Keratinocyte (primary cell): ENCODE results near the gene TMEM161A. TPM values are rescaled to one million over a fixed set of nuclear protein-coding genes. Genes with fewer than 3 reads are reported as not detected.

Source experiments
- DNase-seq: peaks from one replicate; pipeline ENCODE4 v3.0.0-alpha.2; 2011; ENCODE audit warnings: low read depth, missing footprints, low spot score
- FAIRE-seq: peaks from 2 replicates; lab custom pipeline; 2011; peaks lifted over from hg19 to GRCh38; lab: Jason Lieb, UNC
- H2AFZ ChIP-seq: 2 replicates; pipeline ENCODE4 v1.6.0; 2012; ENCODE audit warnings: low read length, control low read depth, inconsistent platforms; ENCODE audit not compliant: control insufficient read depth
- H3K27ac ChIP-seq: 2 replicates; pipeline ENCODE4 v1.5.1; 2011; ENCODE audit warnings: low read length; ENCODE audit not compliant: control insufficient read depth, insufficient read depth
- H3K27me3 ChIP-seq: 3 replicates; pipeline ENCODE4 v1.6.0; 2011; ENCODE audit warnings: low read length; ENCODE audit not compliant: control insufficient read depth, insufficient read depth; ENCODE audit errors: extremely low read depth
- H3K36me3 ChIP-seq, 2 experiments: 2 replicates in 1 of 2; 3 replicates in 1 of 2; pipeline ENCODE4 v1.5.1; 2011; ENCODE audit warnings: low read length in 2 of 2, mild to moderate bottlenecking in 1 of 2; ENCODE audit not compliant: control insufficient read depth in 2 of 2, insufficient read depth in 2 of 2; ENCODE audit errors: extremely low read depth in 1 of 2
- H3K4me1 ChIP-seq: 3 replicates; pipeline ENCODE4 v1.5.1; 2011; ENCODE audit warnings: low read length; ENCODE audit not compliant: control insufficient read depth, insufficient read depth; ENCODE audit errors: extremely low read depth
- H3K4me2 ChIP-seq: 3 replicates; pipeline ENCODE4 v1.6.0; 2011; ENCODE audit warnings: low read depth, low read length; ENCODE audit not compliant: control insufficient read depth, insufficient read depth; ENCODE audit errors: extremely low read depth
- H3K4me3 ChIP-seq, 3 experiments: fragments of 200-600 bp in 1 of 3; sonication (generic) in 1 of 3; 2 replicates in 2 of 3; 3 replicates in 1 of 3; pipeline ENCODE4 v1.5.1; 2011 to 2016; ENCODE audit warnings: low read length in 3 of 3, mild to moderate bottlenecking in 3 of 3, control low read depth in 2 of 3, inconsistent platforms in 1 of 3, low read depth in 1 of 3, mixed read lengths in 1 of 3, mixed run types in 1 of 3, moderate library complexity in 1 of 3; ENCODE audit not compliant: control insufficient read depth in 2 of 3, insufficient read depth in 2 of 3; ENCODE audit errors: extremely low read depth in 1 of 3
- H3K79me2 ChIP-seq: 2 replicates; pipeline ENCODE4 v1.6.0; 2012; ENCODE audit warnings: low read length; ENCODE audit not compliant: control insufficient read depth, insufficient read depth
- H3K9ac ChIP-seq: 3 replicates; pipeline ENCODE4 v1.6.0; 2011; ENCODE audit warnings: low read length; ENCODE audit not compliant: control insufficient read depth, insufficient read depth; ENCODE audit errors: extremely low read depth
- H3K9me1 ChIP-seq: 3 replicates; pipeline ENCODE4 v1.6.0; 2011; ENCODE audit warnings: low read length; ENCODE audit not compliant: control insufficient read depth, insufficient read depth; ENCODE audit errors: extremely low read depth
- H3K9me3 ChIP-seq: 2 replicates; pipeline ENCODE4 v1.5.1; 2012; ENCODE audit warnings: low read depth, low read length; ENCODE audit not compliant: control insufficient read depth
- H4K20me1 ChIP-seq: 3 replicates; pipeline ENCODE4 v1.6.0; 2011; ENCODE audit warnings: low read length; ENCODE audit not compliant: control insufficient read depth, insufficient read depth; ENCODE audit errors: extremely low read depth
- CTCF ChIP-seq, 3 experiments: IDR thresholded peaks in 1 of 3; conservative IDR thresholded peaks in 1 of 3; optimal IDR thresholded peaks in 1 of 3; 2 replicates in 2 of 3; 3 replicates in 1 of 3; pipeline versions ENCODE3 to v1.5.1; 2011; ENCODE audit warnings: low read length in 3 of 3, mild to moderate bottlenecking in 3 of 3, moderate library complexity in 2 of 3, control low read depth in 1 of 3, inconsistent platforms in 1 of 3; ENCODE audit not compliant: insufficient read depth in 2 of 3; ENCODE audit errors: extremely low read depth in 1 of 3
- EZH2 ChIP-seq: IDR thresholded peaks from one replicate; pipeline ENCODE4 v1.6.1; 2012; ENCODE audit warnings: inconsistent platforms, mild to moderate bottlenecking, low read length, moderate library complexity
- dilution Hi-C: fragments of 300-500 bp; cut with MboI; formaldehyde crosslinking; loops from one replicate; pipeline ENCODE4 v1.7.0; 2020; ENCODE audit warnings: low sequenced_read_pairs; ENCODE audit not compliant: extremely low pct_ligation_motif_present
- polyA plus RNA-seq, 5 experiments: library from polyadenylated mRNA; depleted of rRNA in 3 of 5; stranded (reverse) in 3 of 5; stranded (forward) in 1 of 5; unstranded in 1 of 5; fragments of >200 nt; gene quantifications; 1 replicate in 1 of 5; 2 replicates in 3 of 5; 3 replicates in 1 of 5; pipeline versions ENCODE4 v1.2.1 to v1.2.3, GENCODE V29; 2011 to 2012; ENCODE audit warnings: missing spikeins in 2 of 5, low read depth in 1 of 5, low replicate concordance in 1 of 5

TMEM161A gene
- polyA plus RNA-seq, 1 donor (not counting 4 experiments of a cell fraction or from before 2014, with no cell fraction given) = 18.0 TPM

GRCh38 chr19:19185853-19186740, 47.8 kb upstream of the TMEM161A start:
- H3K79me2 ChIP-seq = peaks cover 29% of the 10 kb centered on the region
- TF ChIP-seq CTCF (optimal IDR thresholded peaks at IDR 0.05 in 1 of 3, IDR thresholded peaks at IDR 0.05 in 1 of 3, conservative IDR thresholded peaks at IDR 0.05 in 1 of 3; ENCODE audit: extremely low read depth in 1 of 3, insufficient read depth in 2 of 3, low read length in 3 of 3) (peak; percentile 66 to 85 (median 77)), EZH2 (no peak)
- no peak for DNase-seq
- dilution Hi-C loops = no loop called here
- no peak overlapping the region for H2AFZ ChIP-seq
- H3K9me1 ChIP-seq = no peaks in the 10 kb centered on the region
- H3K4me1 ChIP-seq = peaks cover 6% of the 10 kb centered on the region
- no peak overlapping the region for H3K9ac ChIP-seq
- H3K9me3 ChIP-seq = no peaks in the 10 kb centered on the region
- no peaks in the 10 kb centered on the region for H3K27me3 ChIP-seq
- no peak overlapping the region for H3K4me3 ChIP-seq
- FAIRE-seq = no peak
- peaks cover 0 to 21% of the 10 kb centered on the region in 2 experiments for H3K36me3 ChIP-seq
- no peak overlapping the region for H3K4me2 ChIP-seq
- H3K27ac ChIP-seq = no peak overlapping the region
- H4K20me1 ChIP-seq = no peaks in the 10 kb centered on the region

GRCh38 chr19:19181488-19181998, 43.3 kb upstream of the TMEM161A start:
- H3K4me2 ChIP-seq = no peak overlapping the region
- H3K4me1 ChIP-seq = no peaks in the 10 kb centered on the region
- H3K27me3 ChIP-seq = no peaks in the 10 kb centered on the region
- TF ChIP-seq EZH2 (no peak), CTCF (optimal IDR thresholded peaks at IDR 0.05 in 1 of 3, IDR thresholded peaks at IDR 0.05 in 1 of 3, conservative IDR thresholded peaks at IDR 0.05 in 1 of 3; ENCODE audit: extremely low read depth in 1 of 3, insufficient read depth in 2 of 3, low read length in 3 of 3) (no peak)
- H3K27ac ChIP-seq = no peak overlapping the region
- no peak overlapping the region for H3K4me3 ChIP-seq
- H3K79me2 ChIP-seq = peaks cover 5% of the 10 kb centered on the region
- no peaks in the 10 kb centered on the region for H3K9me1 ChIP-seq
- H3K36me3 ChIP-seq = peaks cover 4 to 26% of the 10 kb centered on the region in 2 experiments
- no peak for DNase-seq
- H2AFZ ChIP-seq = no peak overlapping the region
- H4K20me1 ChIP-seq = no peaks in the 10 kb centered on the region
- H3K9me3 ChIP-seq = no peaks in the 10 kb centered on the region
- FAIRE-seq = no peak
- dilution Hi-C loops = no loop called here
- no peak overlapping the region for H3K9ac ChIP-seq
